ENCODE measurements around the gene ERCC6L2. TPM values are rescaled to one million over a fixed set of nuclear protein-coding genes. Genes with fewer than 3 reads are reported as not detected.
A peak's percentile ranks its signal among the peaks of the same experiment; 100 is the strongest.

The ERCC6L2 gene
- polyA plus RNA-seq (2012; rRNA removed) = 10.0 and 13.8 TPM in 2 replicates
- polyA plus RNA-seq (2012; cell fraction: cytosol; rRNA removed) = 13.5 and 16.0 TPM in 2 replicates
- 13.2 and 21.1 TPM in 2 replicates for polyA plus RNA-seq (2012; cell fraction: nucleus; rRNA removed)

GRCh38 chr9:95875305-95876137 is at the start of gene ERCC6L2:
Gene ERCC6L2 (plus strand): TSS chr9:95875691. CDS start chr9:95876039, 348 bp downstream.
- ChIA-PET CTCF (interaction anchor here (1.1 to 2.4 kb wide), 2 partner anchors 342 to 364 kb away, joined by 3 to 15 read pairs; no protein-coding TSS in a partner anchor), POLR2A (interaction anchor here (0.5 to 2.5 kb wide), 20 partner anchors 11 to 562 kb away, joined by 3 to 10 read pairs (median 4); partner anchors contain the start of gene PTCH1)
- Histone ChIP-seq H3K4me1 (ENCODE audit: control insufficient read depth in 1 of 2, insufficient read depth in 2 of 2, low read depth in 1 of 2, low read length in 1 of 2) (peaks cover 6 to 8% of the 10 kb centered on the region in 2 experiments; a peak in 3 of 4 replicates), H3K36me3 (replicated peaks in 1 of 2; ENCODE audit: control insufficient read depth in 1 of 2, insufficient read depth in 2 of 2, low read length in 1 of 2) (peaks cover 4 to 9% of the 10 kb centered on the region in 2 experiments), H3K9me3 (no peaks in the 10 kb centered on the region), H3F3A (replicated peaks; ENCODE audit: insufficient read depth) (peaks cover 15% of the 10 kb centered on the region), H3K9ac (no peak within 1 kb of the TSS), H3K27me3 (ENCODE audit: insufficient read depth) (no peaks in the 10 kb centered on the region), H3K27ac (ENCODE audit: low read depth in 2 of 2, low read length in 1 of 2) (no peak within 1 kb of the TSS; a peak in 1 of 4 replicates), H3K79me2 (ENCODE audit: insufficient read depth) (peaks cover 19% of the 10 kb centered on the region), H3K4me2 (no peak within 1 kb of the TSS; the same call in 1 of the 2 replicates), H2AFZ (ENCODE audit: low read depth) (peak within 1 kb of the TSS; percentile 91), H4K20me1 (ENCODE audit: insufficient read depth) (peaks cover 7% of the 10 kb centered on the region), H3K9me2 (no peaks in the 10 kb centered on the region), H3K4me3 (ENCODE audit: low read depth in 2 of 2, low read length in 1 of 2) (no peak within 1 kb of the TSS)
- under 1% methylated on average over 34 of the region's 74 CpGs for WGBS (ENCODE audit: low lambda C conversion rate)
- peak; percentile 92 for DNase-seq
- TF ChIP-seq TCF12 (IDR thresholded peaks at IDR 0.05) = no peak
- TF ChIP-seq MAX (IDR thresholded peaks at IDR 0.05; ENCODE audit: low read depth) = peak; percentile 87
- no peak for TF ChIP-seq EP300 (IDR thresholded peaks at IDR 0.05; ENCODE audit: borderline replicate concordance in 1 of 2, low read depth in 1 of 2, low read length in 1 of 2)
- no peak for TF ChIP-seq NFIC (IDR thresholded peaks at IDR 0.05; ENCODE audit: borderline replicate concordance)
- peak; percentile 99 for TF ChIP-seq CHD2 (IDR thresholded peaks at IDR 0.05; ENCODE audit: low read length, partially characterized antibody)
- no peak for TF ChIP-seq JUND (IDR thresholded peaks at IDR 0.05)
- no peak for TF ChIP-seq MEF2A (IDR thresholded peaks at IDR 0.05; ENCODE audit: borderline replicate concordance, low read depth)
- no peak for TF ChIP-seq FOXM1 (IDR thresholded peaks at IDR 0.05; ENCODE audit: low read depth)
- TF ChIP-seq SIN3A (IDR thresholded peaks at IDR 0.05; ENCODE audit: borderline replicate concordance, low read depth, low read length) = peak; percentile 100
- TF ChIP-seq YY1 (IDR thresholded peaks at IDR 0.05; ENCODE audit: low read depth) = peak; percentile 94
- TF ChIP-seq ELF1 (IDR thresholded peaks at IDR 0.05) = peak; percentile 84
- TF ChIP-seq USF2 (IDR thresholded peaks at IDR 0.05; ENCODE audit: borderline replicate concordance, low read depth, low read length) = no peak
- no peak for TF ChIP-seq CTCF (IDR thresholded peaks at IDR 0.05)
- peak; percentile 60 for TF ChIP-seq REST (IDR thresholded peaks at IDR 0.05; ENCODE audit: low read depth, low read length)
- peak; percentile 7; the same call in 1 of the 2 replicates for TF ChIP-seq FOSL2 (IDR thresholded peaks at IDR 0.05; ENCODE audit: borderline replicate concordance, low read depth)
- TF ChIP-seq RFX5 (IDR thresholded peaks at IDR 0.05; ENCODE audit: low read length) = no peak; the same call in 1 of the 2 replicates
- no peak for TF ChIP-seq EZH2phosphoT487 (IDR thresholded peaks at IDR 0.05; ENCODE audit: borderline replicate concordance, low read depth)
- TF ChIP-seq RCOR1 (IDR thresholded peaks at IDR 0.05; ENCODE audit: low read length) = no peak
- peak; percentile 14; the same call in 1 of the 2 replicates for TF ChIP-seq TEAD4 (IDR thresholded peaks at IDR 0.05; ENCODE audit: borderline replicate concordance, insufficient read depth)
- peak; percentile 100 for TF ChIP-seq ZBTB33 (IDR thresholded peaks at IDR 0.05; ENCODE audit: borderline replicate concordance, low read depth)
- no peak for TF ChIP-seq NRF1 (IDR thresholded peaks at IDR 0.05; ENCODE audit: low read depth, low read length)
- TF ChIP-seq RXRA (IDR thresholded peaks at IDR 0.05; ENCODE audit: borderline replicate concordance, low read depth) = 0 out of 2 replicates have a peak, but pooled peaks have one; percentile 9
- TF ChIP-seq MXI1 (IDR thresholded peaks at IDR 0.05; ENCODE audit: low read depth, low read length) = peak; percentile 86
- peak; percentile 18; the same call in 1 of the 2 replicates for TF ChIP-seq SMC3 (IDR thresholded peaks at IDR 0.05; ENCODE audit: low read depth, low read length)

Data from SK-N-SH (cell line).